Trophoblast cell (in vitro differentiated cells and primary cell): Measurements from ENCODE around the gene PRKCB.

Source experiments
- DNase-seq, 2 donors: peaks; one replicate each; pipeline ENCODE4 v3.0.0-alpha.2; 2016
- H2AFZ ChIP-seq: 2 replicates; pipeline ENCODE4 v1.6.1; 2013; ENCODE audit warnings: low read length, moderate library complexity, mild to moderate bottlenecking; ENCODE audit not compliant: insufficient read depth, poor library complexity
- H2AK5ac ChIP-seq: 2 replicates; pipeline ENCODE4 v1.6.1; 2013; ENCODE audit warnings: mild to moderate bottlenecking, low read length
- H2BK120ac ChIP-seq: 2 replicates; pipeline ENCODE4 v1.6.1; 2013; ENCODE audit warnings: low read length, mild to moderate bottlenecking, moderate library complexity; ENCODE audit not compliant: insufficient read depth, poor library complexity
- H2BK12ac ChIP-seq: 2 replicates; pipeline ENCODE4 v1.6.1; 2013; ENCODE audit warnings: mild to moderate bottlenecking, low read length, moderate library complexity
- H2BK5ac ChIP-seq: 2 replicates; pipeline ENCODE4 v1.6.1; 2013; ENCODE audit warnings: low read length, low read depth, moderate library complexity, mild to moderate bottlenecking; ENCODE audit not compliant: poor library complexity
- H3K14ac ChIP-seq: 2 replicates; pipeline ENCODE4 v1.6.1; 2013; ENCODE audit warnings: mild to moderate bottlenecking, low read length
- H3K18ac ChIP-seq: 2 replicates; pipeline ENCODE4 v1.6.1; 2013; ENCODE audit warnings: mild to moderate bottlenecking, low read length
- H3K23ac ChIP-seq: 2 replicates; pipeline ENCODE4 v1.6.1; 2013; ENCODE audit warnings: low read length
- H3K27ac ChIP-seq: 2 replicates; pipeline ENCODE4 v1.5.1; 2013; ENCODE audit warnings: low read depth, mild to moderate bottlenecking, inconsistent platforms, low read length, moderate library complexity
- H3K27me3 ChIP-seq: 2 replicates; pipeline ENCODE4 v1.6.1; 2013; ENCODE audit warnings: inconsistent platforms, mild to moderate bottlenecking, low read length, moderate library complexity; ENCODE audit not compliant: insufficient read depth
- H3K36me3 ChIP-seq, 2 experiments: 1 replicate in 1 of 2; 2 replicates in 1 of 2; pipeline ENCODE4 v1.6.1; 2013; ENCODE audit warnings: low read length in 2 of 2, mild to moderate bottlenecking in 2 of 2, moderate library complexity in 1 of 2; ENCODE audit not compliant: insufficient read depth in 2 of 2, control insufficient read depth in 1 of 2
- H3K4ac ChIP-seq: 2 replicates; pipeline ENCODE4 v1.6.1; 2013; ENCODE audit warnings: low read depth, mild to moderate bottlenecking, low read length, moderate library complexity
- H3K4me1 ChIP-seq, 2 experiments: 1 replicate in 1 of 2; 2 replicates in 1 of 2; pipeline ENCODE4 v1.6.1; 2013; ENCODE audit warnings: low read length in 2 of 2, mild to moderate bottlenecking in 2 of 2, moderate library complexity in 1 of 2; ENCODE audit not compliant: insufficient read depth in 2 of 2, control insufficient read depth in 1 of 2
- H3K4me2 ChIP-seq: 2 replicates; pipeline ENCODE4 v1.6.1; 2013; ENCODE audit warnings: inconsistent platforms, mild to moderate bottlenecking, low read length, moderate library complexity
- H3K4me3 ChIP-seq: 2 replicates; pipeline ENCODE4 v1.5.1; 2013; ENCODE audit warnings: mild to moderate bottlenecking, low read depth, low read length, inconsistent platforms
- H3K79me1 ChIP-seq: one replicate; pipeline ENCODE4 v1.6.1; 2013; ENCODE audit warnings: low read length
- H3K79me2 ChIP-seq: 2 replicates; pipeline ENCODE4 v1.6.1; 2013; ENCODE audit warnings: low read length, mild to moderate bottlenecking; ENCODE audit not compliant: control insufficient read depth, insufficient read depth, poor library complexity
- H3K9ac ChIP-seq: 2 replicates; pipeline ENCODE4 v1.6.1; 2013; ENCODE audit warnings: mild to moderate bottlenecking, low read length
- H3K9me3 ChIP-seq: 2 replicates; pipeline ENCODE4 v1.6.1; 2013; ENCODE audit warnings: low read depth, mild to moderate bottlenecking, control low read depth, inconsistent platforms, low read length; ENCODE audit not compliant: insufficient read depth
- H4K12ac ChIP-seq: 2 replicates; pipeline ENCODE4 v1.6.1; 2013; ENCODE audit warnings: low read depth, mild to moderate bottlenecking, low read length, moderate library complexity
- H4K8ac ChIP-seq: 2 replicates; pipeline ENCODE4 v1.6.1; 2013; ENCODE audit warnings: low read depth, mild to moderate bottlenecking, low read length, moderate library complexity
- H4K91ac ChIP-seq: one replicate; pipeline ENCODE4 v1.6.1; 2013; ENCODE audit warnings: low read depth, mild to moderate bottlenecking, low read length, moderate library complexity
- WGBS: extraction: QIAGEN DNeasy Blood & Tissue Kit; methylation state at CpG from one replicate; pipeline ENCODE4 v1.1.7; 2013; ENCODE audit warnings: missing lambda C conversion rate; ENCODE audit not compliant: insufficient read length, insufficient coverage; ENCODE audit errors: extremely low coverage; 5-methylcytosine and 5-hydroxymethylcytosine counted together

Gene PRKCB

DNA sequence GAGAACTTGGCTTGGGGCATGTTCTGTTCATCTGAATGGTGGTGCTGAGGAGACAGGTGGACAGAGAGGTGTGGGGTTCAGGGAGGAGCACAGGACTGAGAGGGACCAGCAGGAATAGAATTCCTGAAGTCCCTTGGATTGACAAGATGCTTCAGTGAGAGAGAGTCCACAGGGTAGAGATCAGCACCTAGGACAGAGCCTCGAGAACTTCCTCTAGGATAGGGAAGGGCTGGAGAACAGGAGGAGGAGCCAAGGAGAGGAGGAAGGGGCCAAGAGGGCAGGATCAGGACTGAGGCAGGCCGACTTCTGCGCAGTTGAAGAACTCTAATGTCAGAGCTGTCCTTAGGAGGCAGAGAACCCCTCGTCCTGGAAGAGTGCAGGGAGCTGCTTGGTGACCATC is 138.4 kb downstream of the PRKCB start:
- H3K27me3 ChIP-seq: no peaks in the 10 kb centered on the region

DNA sequence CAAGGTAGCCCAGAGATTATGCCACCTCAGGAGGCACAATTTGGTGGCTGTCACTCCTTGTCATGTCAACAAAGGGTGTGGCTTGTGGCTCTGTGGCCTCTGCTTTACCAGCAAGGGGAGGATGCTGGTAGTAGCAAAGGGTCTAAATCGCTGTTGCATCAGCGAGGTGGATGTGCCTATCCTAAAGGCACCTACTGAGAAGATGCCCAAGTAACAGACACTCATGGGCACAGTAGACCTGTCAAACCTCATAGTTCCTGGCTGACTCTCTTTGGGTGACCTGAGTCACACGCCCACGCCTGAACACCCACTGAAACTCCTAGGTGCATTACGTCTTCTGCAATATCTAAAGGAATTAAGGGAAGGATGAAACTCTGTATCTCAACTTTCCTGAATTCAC is 139.5 kb downstream of the PRKCB start:
- no CpG with 5 or more reads among the region's 5 CpGs for WGBS
- Histone ChIP-seq H3K9me3 (peaks cover 2% of the 10 kb centered on the region), H3K9ac (no peak overlapping the region), H2BK12ac (no peak overlapping the region), H4K91ac (no peak overlapping the region), H3K4me3 (no peak overlapping the region), H3K18ac (no peak overlapping the region), H3K27ac (no peak overlapping the region), H2AFZ (no peak overlapping the region), H3K4me2 (no peak overlapping the region), H3K36me3 (no peaks in the 10 kb centered on the region), H3K4ac (no peak overlapping the region), H3K27me3 (no peaks in the 10 kb centered on the region), H4K8ac (no peak overlapping the region), H2BK120ac (no peak overlapping the region), H3K79me2 (no peaks in the 10 kb centered on the region), H3K4me1 (no peaks in the 10 kb centered on the region), H3K14ac (no peak overlapping the region), H2BK5ac (no peak overlapping the region), H3K79me1 (no peaks in the 10 kb centered on the region), H2AK5ac (no peak overlapping the region), H4K12ac (no peak overlapping the region), H3K23ac (no peak overlapping the region)
- no peak for DNase-seq

More for the DNA sequence above, 138.4 kb downstream of the PRKCB start:
- H2BK5ac ChIP-seq: no peak overlapping the region
- no peak overlapping the region for H4K12ac ChIP-seq
- H3K4ac ChIP-seq: no peak overlapping the region
- no peak overlapping the region for H3K14ac ChIP-seq
- H2AFZ ChIP-seq: no peak overlapping the region
- no peak overlapping the region for H2AK5ac ChIP-seq
- H3K4me1 ChIP-seq: no peaks in the 10 kb centered on the region
- H3K36me3 ChIP-seq: no peaks in the 10 kb centered on the region
- H3K4me3 ChIP-seq: no peak overlapping the region
- no peak overlapping the region for H3K9ac ChIP-seq
- no peak overlapping the region for H4K91ac ChIP-seq
- H3K79me2 ChIP-seq: no peaks in the 10 kb centered on the region
- no peak overlapping the region for H3K23ac ChIP-seq
- no peak overlapping the region for H4K8ac ChIP-seq
- DNase-seq: no peak
- H3K18ac ChIP-seq: no peak overlapping the region
- no peak overlapping the region for H3K27ac ChIP-seq
- H3K9me3 ChIP-seq: peaks cover 2% of the 10 kb centered on the region
- no peak overlapping the region for H2BK120ac ChIP-seq
- WGBS: no CpG with 5 or more reads among the region's 4 CpGs
- H2BK12ac ChIP-seq: no peak overlapping the region
- no peak overlapping the region for H3K4me2 ChIP-seq
- H3K79me1 ChIP-seq: no peaks in the 10 kb centered on the region

DNA sequence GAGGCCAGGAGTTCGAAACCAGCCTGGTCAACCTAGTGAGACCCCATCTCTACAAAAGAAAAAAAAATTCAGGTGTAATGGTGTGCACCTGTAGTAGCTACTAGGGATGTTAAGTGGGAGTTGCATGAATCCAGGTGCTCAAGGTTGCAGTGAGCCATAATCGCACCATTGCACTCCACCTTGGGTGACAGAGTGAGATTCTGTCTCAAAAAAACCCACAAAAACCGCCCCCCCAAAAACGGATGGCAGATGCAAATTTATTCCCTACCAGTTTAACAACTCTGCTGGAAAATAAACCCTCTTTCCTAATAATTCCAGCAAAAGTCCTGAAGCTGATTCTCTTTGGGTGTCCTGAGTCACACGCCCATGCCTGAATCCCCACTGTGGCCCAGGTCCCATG is 140.3 kb downstream of the PRKCB start:
- no peak overlapping the region for H2BK5ac ChIP-seq
- H2BK12ac ChIP-seq: no peak overlapping the region
- peaks cover 2% of the 10 kb centered on the region for H3K9me3 ChIP-seq
- no peak overlapping the region for H4K8ac ChIP-seq
- H3K4me3 ChIP-seq: no peak overlapping the region
- H3K36me3 ChIP-seq: no peaks in the 10 kb centered on the region
- H3K18ac ChIP-seq: no peak overlapping the region
- H3K79me2 ChIP-seq: no peaks in the 10 kb centered on the region
- no peaks in the 10 kb centered on the region for H3K4me1 ChIP-seq
- H3K27me3 ChIP-seq: no peaks in the 10 kb centered on the region
- no peak overlapping the region for H3K23ac ChIP-seq
- H3K4ac ChIP-seq: no peak overlapping the region
- no peak overlapping the region for H3K27ac ChIP-seq
- no peak overlapping the region for H2AFZ ChIP-seq
- no CpG with 5 or more reads among the region's 5 CpGs for WGBS
- no peaks in the 10 kb centered on the region for H3K79me1 ChIP-seq
- no peak overlapping the region for H2AK5ac ChIP-seq
- H2BK120ac ChIP-seq: no peak overlapping the region
- DNase-seq: no peak
- no peak overlapping the region for H4K91ac ChIP-seq
- no peak overlapping the region for H3K14ac ChIP-seq
- no peak overlapping the region for H3K4me2 ChIP-seq
- no peak overlapping the region for H3K9ac ChIP-seq
- no peak overlapping the region for H4K12ac ChIP-seq

DNA sequence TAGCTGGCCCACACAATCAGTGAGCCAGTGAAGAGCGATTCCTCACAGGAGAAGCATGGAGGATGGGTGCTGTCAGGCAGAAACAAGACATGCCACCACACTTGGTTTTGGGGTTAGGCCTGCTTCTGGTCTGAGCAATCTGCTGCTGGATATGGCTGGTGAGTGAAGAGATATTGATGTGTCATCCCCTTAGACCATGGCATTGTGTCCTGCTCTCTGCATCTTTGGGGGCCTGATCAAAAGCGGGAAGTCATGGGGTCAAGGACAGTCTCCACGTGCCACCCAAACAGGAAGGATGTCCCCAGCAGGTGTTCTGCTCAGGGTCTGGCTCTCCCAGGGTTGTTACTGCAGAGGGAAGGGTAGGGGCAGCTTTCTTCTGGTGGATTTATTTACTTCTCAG is 140.7 kb downstream of the PRKCB start:
- no CpG with 5 or more reads among the region's 3 CpGs for WGBS
- H4K8ac ChIP-seq: no peak overlapping the region
- H3K79me1 ChIP-seq: no peaks in the 10 kb centered on the region
- H2AK5ac ChIP-seq: no peak overlapping the region
- no peak overlapping the region for H4K91ac ChIP-seq
- H3K27ac ChIP-seq: no peak overlapping the region
- H2AFZ ChIP-seq: no peak overlapping the region
- no peak overlapping the region for H4K12ac ChIP-seq
- H3K4ac ChIP-seq: no peak overlapping the region
- DNase-seq: no peak
- no peaks in the 10 kb centered on the region for H3K36me3 ChIP-seq
- no peak overlapping the region for H3K23ac ChIP-seq
- H3K4me1 ChIP-seq: no peaks in the 10 kb centered on the region
- no peak overlapping the region for H3K9ac ChIP-seq
- no peaks in the 10 kb centered on the region for H3K79me2 ChIP-seq
- no peak overlapping the region for H3K4me3 ChIP-seq
- H3K9me3 ChIP-seq: peaks cover 2% of the 10 kb centered on the region
- H2BK120ac ChIP-seq: no peak overlapping the region
- no peak overlapping the region for H3K18ac ChIP-seq
- no peak overlapping the region for H2BK5ac ChIP-seq
- H3K14ac ChIP-seq: no peak overlapping the region
- H3K27me3 ChIP-seq: no peaks in the 10 kb centered on the region
- H2BK12ac ChIP-seq: no peak overlapping the region
- no peak overlapping the region for H3K4me2 ChIP-seq
